ENCODE measurements around the gene CDH20. TPM values are rescaled to one million over a fixed set of nuclear protein-coding genes. Genes with fewer than 3 reads are reported as not detected.

The CDH20 gene
- polyA plus RNA-seq, 1 donor (not counting 4 experiments of a cell fraction or from before 2014, with no cell fraction given), result not detected

GRCh38 chr18:61295153-61295552 lies 38.1 kb upstream of the CDH20 start:
- H3K27me3 ChIP-seq (ENCODE audit: control insufficient read depth, extremely low read depth, insufficient read depth, low read length), result no peaks in the 10 kb centered on the region
- DNase-seq (ENCODE audit: low read depth, low spot score), result no peak
- no peaks in the 10 kb centered on the region for H3K36me3 ChIP-seq (ENCODE audit: control insufficient read depth in 2 of 2, extremely low read depth in 1 of 2, insufficient read depth in 2 of 2, low read length in 2 of 2)
- no peaks in the 10 kb centered on the region for H3K9me3 ChIP-seq (ENCODE audit: control insufficient read depth, low read depth, low read length)
- H3K27ac ChIP-seq (ENCODE audit: control insufficient read depth, insufficient read depth, low read length), result no peak overlapping the region
- TF ChIP-seq EZH2 (IDR thresholded peaks at IDR 0.05; ENCODE audit: low read length), result no peak
- TF ChIP-seq, protein P1, sequence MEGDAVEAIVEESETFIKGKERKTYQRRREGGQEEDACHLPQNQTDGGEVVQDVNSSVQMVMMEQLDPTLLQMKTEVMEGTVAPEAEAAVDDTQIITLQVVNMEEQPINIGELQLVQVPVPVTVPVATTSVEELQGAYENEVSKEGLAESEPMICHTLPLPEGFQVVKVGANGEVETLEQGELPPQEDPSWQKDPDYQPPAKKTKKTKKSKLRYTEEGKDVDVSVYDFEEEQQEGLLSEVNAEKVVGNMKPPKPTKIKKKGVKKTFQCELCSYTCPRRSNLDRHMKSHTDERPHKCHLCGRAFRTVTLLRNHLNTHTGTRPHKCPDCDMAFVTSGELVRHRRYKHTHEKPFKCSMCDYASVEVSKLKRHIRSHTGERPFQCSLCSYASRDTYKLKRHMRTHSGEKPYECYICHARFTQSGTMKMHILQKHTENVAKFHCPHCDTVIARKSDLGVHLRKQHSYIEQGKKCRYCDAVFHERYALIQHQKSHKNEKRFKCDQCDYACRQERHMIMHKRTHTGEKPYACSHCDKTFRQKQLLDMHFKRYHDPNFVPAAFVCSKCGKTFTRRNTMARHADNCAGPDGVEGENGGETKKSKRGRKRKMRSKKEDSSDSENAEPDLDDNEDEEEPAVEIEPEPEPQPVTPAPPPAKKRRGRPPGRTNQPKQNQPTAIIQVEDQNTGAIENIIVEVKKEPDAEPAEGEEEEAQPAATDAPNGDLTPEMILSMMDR (optimal IDR thresholded peaks at IDR 0.05 in 1 of 3, IDR thresholded peaks at IDR 0.05 in 1 of 3, conservative IDR thresholded peaks at IDR 0.05 in 1 of 3; ENCODE audit: extremely low read depth in 1 of 3, insufficient read depth in 2 of 3, low read length in 3 of 3), result no peak
- no peaks in the 10 kb centered on the region for H3K9me1 ChIP-seq (ENCODE audit: control insufficient read depth, extremely low read depth, insufficient read depth, low read length)
- no peak overlapping the region for H2AFZ ChIP-seq (ENCODE audit: control insufficient read depth, low read length)
- no peak for FAIRE-seq
- no peak overlapping the region for H3K9ac ChIP-seq (ENCODE audit: control insufficient read depth, extremely low read depth, insufficient read depth, low read length)
- H3K4me2 ChIP-seq (ENCODE audit: control insufficient read depth, extremely low read depth, insufficient read depth, low read depth, low read length), result no peak overlapping the region
- no peaks in the 10 kb centered on the region for H3K79me2 ChIP-seq (ENCODE audit: control insufficient read depth, insufficient read depth, low read length)
- H4K20me1 ChIP-seq (ENCODE audit: control insufficient read depth, extremely low read depth, insufficient read depth, low read length), result no peaks in the 10 kb centered on the region
- dilution Hi-C loops (cut with MboI; ENCODE audit: extremely low pct_ligation_motif_present, low sequenced_read_pairs), result no loop called here
- H3K4me1 ChIP-seq (ENCODE audit: control insufficient read depth, extremely low read depth, insufficient read depth, low read length), result no peaks in the 10 kb centered on the region
- H3K4me3 ChIP-seq (ENCODE audit: control insufficient read depth in 2 of 3, extremely low read depth in 1 of 3, insufficient read depth in 2 of 3, low read depth in 1 of 3, low read length in 3 of 3), result no peak overlapping the region

- Histone ChIP-seq H3K9ac (ENCODE audit: control insufficient read depth, extremely low read depth, insufficient read depth, low read length) (no peak overlapping the region), H4K20me1 (ENCODE audit: control insufficient read depth, extremely low read depth, insufficient read depth, low read length) (no peaks in the 10 kb centered on the region), H3K27ac (ENCODE audit: control insufficient read depth, insufficient read depth, low read length) (no peak overlapping the region), H3K9me1 (ENCODE audit: control insufficient read depth, extremely low read depth, insufficient read depth, low read length) (no peaks in the 10 kb centered on the region), H3K4me2 (ENCODE audit: control insufficient read depth, extremely low read depth, insufficient read depth, low read depth, low read length) (no peak overlapping the region), H3K4me1 (ENCODE audit: control insufficient read depth, extremely low read depth, insufficient read depth, low read length) (no peaks in the 10 kb centered on the region), H3K27me3 (ENCODE audit: control insufficient read depth, extremely low read depth, insufficient read depth, low read length) (no peaks in the 10 kb centered on the region), H3K4me3 (ENCODE audit: control insufficient read depth in 2 of 3, extremely low read depth in 1 of 3, insufficient read depth in 2 of 3, low read depth in 1 of 3, low read length in 3 of 3) (no peak overlapping the region), H3K36me3 (ENCODE audit: control insufficient read depth in 2 of 2, extremely low read depth in 1 of 2, insufficient read depth in 2 of 2, low read length in 2 of 2) (no peaks in the 10 kb centered on the region), H3K9me3 (ENCODE audit: control insufficient read depth, low read depth, low read length) (no peaks in the 10 kb centered on the region), H3K79me2 (ENCODE audit: control insufficient read depth, insufficient read depth, low read length) (no peaks in the 10 kb centered on the region), H2AFZ (ENCODE audit: control insufficient read depth, low read length) (no peak overlapping the region)
- no peak for TF ChIP-seq EZH2 (IDR thresholded peaks at IDR 0.05; ENCODE audit: low read length)
- TF ChIP-seq, protein P1 (optimal IDR thresholded peaks at IDR 0.05 in 1 of 3, IDR thresholded peaks at IDR 0.05 in 1 of 3, conservative IDR thresholded peaks at IDR 0.05 in 1 of 3; ENCODE audit: extremely low read depth in 1 of 3, insufficient read depth in 2 of 3, low read length in 3 of 3), result no peak
- DNase-seq (ENCODE audit: low read depth, low spot score) (no peak), FAIRE-seq (no peak)
- dilution Hi-C loops (cut with MboI; ENCODE audit: extremely low pct_ligation_motif_present, low sequenced_read_pairs), result no loop called here
Observed at GRCh38 chr18:61308004-61308403, 25.2 kb upstream of the CDH20 start.
